Stimulated activated CD4-positive, alpha-beta T cell treated with anti-CD3 and anti-CD28 coated beads, Interleukin-4, amount 100 ng/mL, for 4 hours (primary cell): ENCODE results near the gene CD177.
"Not testable (repeated sequence)": the region's sequence is repeated elsewhere in the genome, so short reads cannot be mapped to it uniquely, and the experiment has no call there.

Experiments
- DNase-seq, 2 experiments: peaks; one replicate each; pipeline ENCODE4 v3.0.0-alpha.2; 2020

CD177 gene

GRCh38 chr19:43332058-43332922, 21.2 kb upstream of the CD177 start:
- DNase-seq, result no peak

- DNase-seq, result not testable (repeated sequence)
Observed at GRCh38 chr19:43336508-43336907, 17.0 kb upstream of the CD177 start.

- DNase-seq, result no peak
Observed at GRCh38 chr19:43337737-43338136, 15.7 kb upstream of the CD177 start.

GRCh38 chr19:43338530-43338929, 15.0 kb upstream of the CD177 start:
- DNase-seq, result no peak

GRCh38 chr19:43339243-43339930, 14.1 kb upstream of the CD177 start:
- not testable (repeated sequence) for DNase-seq

GRCh38 chr19:43340101-43340500, 13.4 kb upstream of the CD177 start:
- DNase-seq, result not testable (repeated sequence)

- not testable (repeated sequence) for DNase-seq
Observed at GRCh38 chr19:43341098-43341497, 12.4 kb upstream of the CD177 start.

- not testable (repeated sequence) for DNase-seq
Observed at GRCh38 chr19:43342104-43342503, 11.4 kb upstream of the CD177 start.

GRCh38 chr19:43344347-43344925, 9.1 kb upstream of the CD177 start:
- DNase-seq, result not testable (repeated sequence)

- not testable (repeated sequence) for DNase-seq
Observed at GRCh38 chr19:43349813-43350212, 3.7 kb upstream of the CD177 start.

- no peak for DNase-seq
Observed at GRCh38 chr19:43351998-43352746, 1.3 kb upstream of the CD177 start.

GRCh38 chr19:43354305-43354627, 780 bp downstream of the CD177 start:
- DNase-seq, result no peak

GRCh38 chr19:43356749-43357148, 3.3 kb downstream of the CD177 start:
- not testable (repeated sequence) for DNase-seq

GRCh38 chr19:43362179-43362578, 8.7 kb downstream of the CD177 start:
- no peak for DNase-seq

- DNase-seq, result no peak
Observed at GRCh38 chr19:43362745-43363144, 9.3 kb downstream of the CD177 start.

- not testable (repeated sequence) for DNase-seq
Observed at GRCh38 chr19:43365677-43366076, 12.2 kb downstream of the CD177 start.

GRCh38 chr19:43367822-43368221, 14.3 kb downstream of the CD177 start:
- DNase-seq, result no peak

GRCh38 chr19:43368897-43369296, 15.4 kb downstream of the CD177 start:
- DNase-seq, result not testable (repeated sequence)

GRCh38 chr19:43371909-43372308, 18.4 kb downstream of the CD177 start:
- no peak for DNase-seq

- DNase-seq, result no peak
Observed at GRCh38 chr19:43372462-43372861, 19.0 kb downstream of the CD177 start.

- not testable (repeated sequence) for DNase-seq
Observed at GRCh38 chr19:43377624-43378023, 24.1 kb downstream of the CD177 start.

- DNase-seq, result no peak
Observed at GRCh38 chr19:43380008-43380407, 26.5 kb downstream of the CD177 start.

- DNase-seq, result no peak
Observed at GRCh38 chr19:43380771-43381386, 27.4 kb downstream of the CD177 start.
